Aorta (tissue), 5 donors: ENCODE results near the gene BLOC1S6. TPM values are rescaled to one million over a fixed set of nuclear protein-coding genes. Genes with fewer than 3 reads are reported as not detected.

Source experiments
- ATAC-seq: fragments of 200-7000 bp; cut with Tn5 transposase; one replicate; pipeline ENCODE4 v1.9.1; 2022; ENCODE audit warnings: moderate library complexity; ENCODE audit not compliant: low FRiP score
- DNase-seq, 2 donors: peaks; one replicate each; pipeline ENCODE4 v3.0.0-alpha.2; 2020
- H3K27ac ChIP-seq, 2 donors: one replicate each; pipeline ENCODE4 v1.5.1; 2013; ENCODE audit warnings: low read length in 2 of 2, mild to moderate bottlenecking in 2 of 2, moderate library complexity in 2 of 2, control low read depth in 1 of 2, inconsistent platforms in 1 of 2, low read depth in 1 of 2
- H3K27me3 ChIP-seq, 2 donors: one replicate each; pipeline ENCODE4 v1.6.1; 2013; ENCODE audit warnings: control low read depth in 1 of 2, low read length in 1 of 2, mild to moderate bottlenecking in 1 of 2, moderate library complexity in 1 of 2; ENCODE audit not compliant: insufficient read depth in 2 of 2, control insufficient read depth in 1 of 2
- H3K36me3 ChIP-seq, 2 donors: one replicate each; pipeline ENCODE4 v1.6.1; 2013; ENCODE audit warnings: control low read depth in 1 of 2, low read length in 1 of 2, mild to moderate bottlenecking in 1 of 2; ENCODE audit not compliant: insufficient read depth in 2 of 2, control insufficient read depth in 1 of 2
- H3K4me1 ChIP-seq, 2 donors: one replicate each; pipeline ENCODE4 v1.6.1; 2013; ENCODE audit warnings: low read length in 2 of 2, control low read depth in 1 of 2, mild to moderate bottlenecking in 1 of 2, moderate library complexity in 1 of 2; ENCODE audit not compliant: insufficient read depth in 2 of 2, control insufficient read depth in 1 of 2
- H3K4me3 ChIP-seq, 2 donors: one replicate each; pipeline ENCODE4 v1.5.1; 2013; ENCODE audit warnings: low read length in 2 of 2, control low read depth in 1 of 2, mild to moderate bottlenecking in 1 of 2
- H3K9me3 ChIP-seq: one replicate; pipeline ENCODE4 v1.6.1; 2013; ENCODE audit warnings: mild to moderate bottlenecking, low read length; ENCODE audit not compliant: control insufficient read depth
- WGBS, 2 donors: extraction: QIAGEN DNeasy Blood & Tissue Kit; methylation state at CpG; one replicate each; pipeline ENCODE4 v1.1.7; 2013; 5-methylcytosine and 5-hydroxymethylcytosine counted together
- intact Hi-C, 2 donors: fragments of 100-400 bp; cut with DNase I; formaldehyde crosslinking; loops; one replicate each; pipeline versions ENCODE4 v1.14.2 to v1.15.0; 2022
- long read RNA-seq, 2 donors: library from polyadenylated mRNA; unstranded; transcript quantifications; one replicate each; pipeline ENCODE4 v2.0.0, GENCODE V29; 2020 to 2021
- polyA plus RNA-seq, 2 donors: library from polyadenylated mRNA; stranded (reverse); fragments of 200-250 nt; gene quantifications; one replicate each; pipeline ENCODE4 v1.2.3, GENCODE V29; 2013
- total RNA-seq, 2 donors: library from RNA; stranded (reverse); fragmentation: NEBNext Ultra II Directional; extraction: Animal tissue kit (Norgen Biotek cat#: 25700); gene quantifications; one replicate each; pipeline ENCODE4 v1.2.1, GENCODE V29; 2021
- donor health status: healthy with polysubstance abuse.
- donor health status: Bipolar disorder and iron deficiency.
- donor health status: DM: no; HTN: no; CAD: no.
- donor health status: DM: no; HTN: no; CAD: no.
- donor health status: DM: yes; HTN: yes; CAD: no.

Gene BLOC1S6
- total RNA-seq (10 to 100 TPM; 46.8 to 47.3 TPM), polyA plus RNA-seq (10 to 100 TPM; 24.9 to 45.6 TPM)
- long read RNA-seq, donor 1, full-length matches to known transcripts: 52 of 65 reads
- long read RNA-seq, donor 1, partial matches to known transcripts: 8 of 65 reads
- long read RNA-seq, donor 1, other reads (novel, unspliced or antisense): 5 of 65 reads
- long read RNA-seq, donor 2, full-length matches to known transcripts: 10 of 10 reads
- long read RNA-seq, donor 2, partial matches to known transcripts: 0 of 10 reads
- long read RNA-seq, donor 2, other reads (novel, unspliced or antisense): 0 of 10 reads

- peak; percentile 96 for ATAC-seq
- Histone ChIP-seq H3K4me1 (peaks cover 2 to 4% of the 10 kb centered on the region in 2 donors), H3K27me3 (no peaks in the 10 kb centered on the region)
Observed at GRCh38 chr15:45587095-45587862, at the start of gene BLOC1S6. Gene BLOC1S6, plus strand, starts transcription at chr15:45587379. Its CDS starts 65 bp downstream, at chr15:45587444.

GRCh38 chr15:45539680-45540079 lies 47.5 kb upstream of the BLOC1S6 start:
- intact Hi-C loops: no loop called here
- ATAC-seq (no peak), DNase-seq (no peak)
- Histone ChIP-seq H3K27ac (no peak overlapping the region), H3K36me3 (no peaks in the 10 kb centered on the region), H3K4me3 (no peak overlapping the region), H3K27me3 (no peaks in the 10 kb centered on the region), H3K9me3 (no peaks in the 10 kb centered on the region), H3K4me1 (no peaks in the 10 kb centered on the region)
- WGBS, 2 donors: 72 to 76% methylated on average over 3 of the region's 3 CpGs

More at GRCh38 chr15:45587095-45587862, at the start of gene BLOC1S6:
- Histone ChIP-seq H3K9me3 (no peaks in the 10 kb centered on the region), H3K36me3 (no peaks in the 10 kb centered on the region), H3K4me3 (peak within 1 kb of the TSS; percentile 67 to 92), H3K27ac (peak within 1 kb of the TSS; percentile 64 to 69)
- DNase-seq: peak; percentile 95 to 96
- WGBS, 2 donors: 0 to 1% methylated on average over 62 of the region's 62 CpGs
- intact Hi-C loops: loop anchor here (5.0 kb wide), 3 partner anchors 45 to 185 kb away; partner anchors contain the start of gene SLC30A4 (in 1 of the 2)

GRCh38 chr15:45540531-45540930 lies 46.6 kb upstream of the BLOC1S6 start:
- H3K4me3 ChIP-seq: no peak overlapping the region
- H3K27me3 ChIP-seq: no peaks in the 10 kb centered on the region
- no peaks in the 10 kb centered on the region for H3K36me3 ChIP-seq
- ATAC-seq (no peak), DNase-seq (no peak)
- H3K4me1 ChIP-seq: no peaks in the 10 kb centered on the region
- intact Hi-C loops: no loop called here
- no peaks in the 10 kb centered on the region for H3K9me3 ChIP-seq
- WGBS, 2 donors: 86 to 88% methylated on average over 1 of the region's 1 CpG
- no peak overlapping the region for H3K27ac ChIP-seq

- intact Hi-C loops: no loop called here
- H3K4me1 ChIP-seq: no peaks in the 10 kb centered on the region
Observed at GRCh38 chr15:45543051-45543450, 44.1 kb upstream of the BLOC1S6 start.

GRCh38 chr15:45544266-45545023 lies 42.7 kb upstream of the BLOC1S6 start:
- Histone ChIP-seq H3K27ac (no peak overlapping the region), H3K4me3 (no peak overlapping the region), H3K9me3 (no peaks in the 10 kb centered on the region), H3K27me3 (no peaks in the 10 kb centered on the region), H3K4me1 (no peaks in the 10 kb centered on the region), H3K36me3 (no peaks in the 10 kb centered on the region)
- 90% methylated on average over 4 of the region's 4 CpGs for WGBS, 2 donors
- DNase-seq (no peak), ATAC-seq (no peak)
- intact Hi-C loops: no loop called here

More at GRCh38 chr15:45543051-45543450, 44.1 kb upstream of the BLOC1S6 start:
- no peak for DNase-seq
- Histone ChIP-seq H3K27me3 (no peaks in the 10 kb centered on the region), H3K9me3 (no peaks in the 10 kb centered on the region), H3K36me3 (no peaks in the 10 kb centered on the region), H3K27ac (no peak overlapping the region), H3K4me3 (no peak overlapping the region)
- 87 to 88% methylated on average over 3 of the region's 3 CpGs for WGBS, 2 donors
- no peak for ATAC-seq

GRCh38 chr15:45546789-45547188 lies 40.4 kb upstream of the BLOC1S6 start:
- intact Hi-C loops: no loop called here
- Histone ChIP-seq H3K9me3 (no peaks in the 10 kb centered on the region), H3K4me3 (no peak overlapping the region), H3K27me3 (no peaks in the 10 kb centered on the region), H3K36me3 (no peaks in the 10 kb centered on the region), H3K27ac (no peak overlapping the region), H3K4me1 (no peaks in the 10 kb centered on the region)
- no peak for DNase-seq
- WGBS, 2 donors: 84 to 88% methylated on average over 7 of the region's 7 CpGs
- ATAC-seq: no peak

- H3K9me3 ChIP-seq: no peaks in the 10 kb centered on the region
- H3K27me3 ChIP-seq: no peaks in the 10 kb centered on the region
- DNase-seq: no peak
- H3K4me1 ChIP-seq: no peaks in the 10 kb centered on the region
- intact Hi-C loops: no loop called here
- 81 to 83% methylated on average over 17 of the region's 17 CpGs for WGBS, 2 donors
- H3K27ac ChIP-seq: no peak overlapping the region
- H3K4me3 ChIP-seq: no peak overlapping the region
- H3K36me3 ChIP-seq: no peaks in the 10 kb centered on the region
- no peak for ATAC-seq
Observed at GRCh38 chr15:45548753-45549520, 38.2 kb upstream of the BLOC1S6 start.
